ENCODE measurements around the gene CCDC183.
"Not testable (repeated sequence)": the region's sequence is repeated elsewhere in the genome, so short reads cannot be mapped to it uniquely, and the experiment has no call there.

The CCDC183 gene

DNA sequence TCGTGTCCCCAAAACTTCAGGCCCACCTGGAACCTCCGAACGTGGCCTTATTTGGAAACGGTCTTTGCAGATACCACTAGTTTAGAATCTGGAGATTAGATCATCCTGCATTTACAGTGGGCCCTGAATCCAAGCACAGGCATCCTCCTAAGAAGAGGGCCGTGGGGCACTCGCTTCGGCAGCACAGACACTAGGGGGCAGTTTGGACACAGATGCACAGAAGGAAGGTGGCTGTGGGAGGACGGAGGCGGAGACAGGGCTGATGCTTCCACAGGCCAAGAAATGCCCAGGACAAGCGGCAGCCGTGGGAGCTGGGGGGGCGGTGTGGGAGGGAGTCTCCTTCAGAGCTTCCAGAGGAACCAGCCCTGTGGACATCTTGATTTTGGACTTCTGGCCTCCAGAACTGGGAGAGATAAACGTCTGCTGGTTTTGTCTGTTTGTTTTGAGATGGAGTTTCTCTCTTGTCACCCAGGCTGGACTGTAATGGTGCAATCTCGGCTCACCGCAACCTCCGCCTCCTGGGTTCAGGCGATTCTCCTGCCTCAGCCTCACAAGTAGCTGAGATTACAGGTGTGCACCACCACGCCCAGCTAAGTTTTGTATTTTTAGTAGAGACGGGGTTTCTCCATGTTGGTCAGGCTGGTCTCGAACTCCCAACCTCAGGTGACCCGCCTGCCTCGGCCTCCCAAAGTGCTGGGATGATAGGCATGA, 35.1 kb upstream of the CCDC183 start:
- not testable (repeated sequence) for DNase-seq

- no peak for DNase-seq
Measured at GRCh38 chr9:136761545-136761981, 34.6 kb upstream of the CCDC183 start.

DNA sequence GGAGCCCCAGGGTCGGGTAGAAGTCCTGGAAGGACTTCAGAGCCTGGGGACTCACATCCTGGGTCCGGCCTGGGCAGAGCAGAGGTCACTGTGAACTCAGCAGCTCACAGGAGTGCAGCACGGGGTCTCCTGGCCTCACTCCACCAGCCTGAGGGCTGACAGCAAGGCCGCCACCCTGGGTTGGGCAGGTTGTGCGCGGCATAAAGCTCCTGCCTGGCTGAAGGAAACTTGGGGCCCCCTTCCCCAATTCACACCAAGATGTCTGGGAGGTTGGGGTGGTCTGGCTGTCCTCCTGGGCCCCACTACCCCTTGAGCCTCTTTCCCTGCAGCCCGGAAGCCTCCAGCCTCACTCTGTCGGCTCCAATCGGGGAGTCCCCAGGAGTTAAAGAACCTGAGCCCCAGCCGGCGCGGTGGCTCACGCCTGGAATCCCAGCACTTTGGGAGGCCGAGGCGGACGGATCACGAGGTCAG, 33.9 kb upstream of the CCDC183 start:
- no peak for DNase-seq

DNA sequence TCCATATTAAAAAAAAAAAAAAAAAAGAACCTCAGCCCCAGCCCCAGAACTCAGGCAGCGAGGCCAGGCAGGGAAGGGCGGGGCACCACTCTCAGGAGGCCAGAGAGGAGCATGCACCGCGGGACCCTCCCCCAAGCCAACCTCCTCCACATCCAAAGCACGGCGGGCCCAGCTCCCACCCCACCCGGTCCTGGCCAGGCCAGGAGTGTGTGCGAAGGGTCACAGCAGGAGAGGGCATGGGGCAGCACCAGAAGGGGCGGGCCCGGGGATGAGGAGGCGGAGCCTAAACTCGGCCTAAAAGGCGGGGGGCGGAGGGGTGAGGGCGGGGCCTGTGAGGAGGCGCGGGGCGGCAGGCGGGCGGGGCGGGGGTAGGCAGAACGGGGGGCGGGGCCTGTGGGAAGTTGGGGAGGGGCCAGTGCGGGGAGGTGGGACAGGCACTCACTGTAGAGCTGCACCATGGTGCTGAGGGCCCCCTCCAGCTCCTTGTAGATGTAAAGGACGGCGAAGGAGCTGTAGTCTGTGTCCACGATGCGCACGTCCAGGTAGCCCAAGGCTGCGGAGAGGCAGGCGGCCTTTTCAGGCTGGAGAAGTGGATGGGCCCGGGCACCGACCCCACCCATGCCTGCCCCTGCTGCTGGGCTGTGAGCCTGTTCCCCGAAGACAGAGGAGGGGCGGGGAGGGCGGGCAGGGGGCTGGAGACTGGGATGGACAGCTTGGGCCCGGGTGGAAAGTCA, 33.1 kb upstream of the CCDC183 start:
- no peak for DNase-seq

- no peak for DNase-seq
Measured at GRCh38 chr9:136763649-136764035, 32.5 kb upstream of the CCDC183 start.

- DNase-seq: no peak
Measured at GRCh38 chr9:136764301-136764891, 31.7 kb upstream of the CCDC183 start, which contains the start of gene LCN15. Gene LCN15, minus strand, starts transcription at chr9:136764518. Its CDS starts 30 bp downstream, at chr9:136764488.

DNA sequence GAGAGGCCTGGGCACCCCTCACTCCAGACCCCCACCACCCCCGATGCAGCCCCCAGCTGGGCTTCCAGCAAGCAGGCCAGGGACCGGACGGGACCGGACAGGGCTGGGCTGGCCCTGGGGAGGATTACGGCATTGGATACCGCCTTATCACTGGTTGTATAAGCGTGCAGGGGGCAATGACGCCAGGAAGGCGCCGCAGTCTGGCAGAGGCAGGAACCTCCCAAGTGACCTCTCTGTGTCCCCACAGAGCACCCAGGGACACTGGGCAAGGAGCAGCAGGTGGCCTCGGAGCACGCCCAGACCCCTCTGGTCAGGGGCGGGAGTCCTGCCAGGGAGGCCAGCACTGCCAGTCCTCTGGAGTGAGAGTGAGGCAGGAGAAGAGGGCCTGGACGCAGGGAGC, 31.1 kb upstream of the CCDC183 start:
- no peak for DNase-seq

DNA sequence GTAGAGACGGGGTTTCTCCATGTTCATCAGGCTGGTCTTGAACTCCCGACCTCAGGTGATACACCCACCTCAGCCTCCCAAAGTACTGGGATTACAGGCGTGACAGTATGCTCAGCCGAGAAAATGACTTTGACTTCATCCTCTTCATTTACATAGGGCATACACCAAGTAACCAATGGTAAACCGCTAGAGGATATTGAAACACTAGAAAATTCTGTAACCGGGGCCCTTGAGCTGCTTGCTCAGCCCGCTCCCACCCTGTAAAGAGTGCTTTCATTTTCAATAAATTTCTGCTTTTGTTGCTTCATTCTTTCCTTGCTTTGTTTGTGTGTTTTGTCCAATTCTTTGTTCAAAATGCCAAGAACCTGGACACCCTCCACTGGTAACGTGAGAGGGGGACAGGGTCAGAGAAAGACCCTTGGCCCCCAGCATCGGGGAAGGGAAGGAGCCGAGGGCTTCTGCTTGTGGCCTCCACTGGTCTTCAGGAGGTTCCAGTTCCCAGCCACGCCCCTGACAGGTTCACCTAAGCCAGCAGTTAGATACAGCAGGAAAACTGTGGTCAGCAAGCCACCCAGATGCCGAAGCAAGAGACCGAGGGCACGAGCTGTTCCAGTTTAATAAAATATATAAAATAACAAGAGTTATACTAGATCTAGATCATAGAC, 30.3 kb upstream of the CCDC183 start:
- not testable (repeated sequence) for DNase-seq

- DNase-seq: not testable (repeated sequence)
Measured at GRCh38 chr9:136766410-136767120, 29.6 kb upstream of the CCDC183 start.

- DNase-seq: no peak
Measured at GRCh38 chr9:136769710-136770191, 26.4 kb upstream of the CCDC183 start.

GRCh38 chr9:136771907-136772415, 24.2 kb upstream of the CCDC183 start:
- DNase-seq: no peak

DNA sequence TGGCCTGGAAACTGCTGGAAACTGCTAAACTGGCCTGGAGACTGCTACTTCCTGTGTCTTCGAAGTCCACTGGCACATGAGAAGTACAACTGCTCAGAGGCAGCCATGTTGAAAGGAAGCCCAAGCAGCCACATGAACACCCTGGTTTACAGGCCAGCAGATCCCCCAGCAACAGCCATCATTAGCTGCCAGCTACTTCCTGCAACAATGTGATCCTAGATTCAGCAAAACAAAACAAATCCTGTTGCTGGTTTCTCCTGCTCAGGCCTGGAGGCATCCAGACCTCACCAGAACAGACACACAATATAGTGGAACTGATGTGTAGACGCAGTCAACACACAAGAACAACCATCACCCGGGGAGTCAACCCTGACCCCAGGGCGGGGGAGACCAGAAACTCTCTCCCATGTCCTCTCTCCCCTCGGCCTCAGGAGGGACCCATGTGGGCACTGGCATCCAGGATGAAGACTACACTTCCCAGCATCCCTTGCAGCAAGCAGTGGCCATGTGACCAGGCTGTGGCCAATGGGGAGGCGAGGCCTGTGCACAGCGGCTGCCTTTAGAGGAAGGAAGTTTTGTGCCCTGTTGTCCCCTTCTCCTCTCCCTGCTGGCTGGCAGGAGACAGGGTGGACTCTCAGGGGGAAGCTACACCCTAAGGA, 22.6 kb upstream of the CCDC183 start:
- no peak for DNase-seq

- no peak for DNase-seq
Measured at GRCh38 chr9:136774416-136775045, 21.6 kb upstream of the CCDC183 start.

DNA sequence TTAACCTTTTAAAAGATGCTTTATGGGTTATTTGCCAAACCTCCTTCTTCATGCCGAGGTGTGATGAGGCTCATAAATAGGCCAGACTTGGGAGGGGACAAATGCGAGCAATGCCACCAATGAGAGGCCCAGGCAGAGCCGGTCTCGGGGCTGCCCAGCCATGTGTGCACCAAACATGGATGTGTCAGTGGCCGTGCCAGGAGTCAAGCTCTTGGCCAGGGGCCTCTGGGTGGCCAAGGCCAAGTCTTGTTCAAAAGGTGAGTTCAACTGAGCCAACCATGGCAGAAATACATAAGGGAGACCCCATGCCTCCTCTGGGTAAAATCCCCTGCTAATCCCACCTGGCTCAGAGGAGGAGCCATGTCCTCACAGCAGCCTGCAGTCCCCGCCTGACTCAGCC, 20.9 kb upstream of the CCDC183 start:
- DNase-seq: no peak

GRCh38 chr9:136776947-136777346, 19.2 kb upstream of the CCDC183 start:
- DNase-seq: no peak

GRCh38 chr9:136777359-136777758, 18.8 kb upstream of the CCDC183 start:
- DNase-seq: no peak

- DNase-seq: no peak
Measured at GRCh38 chr9:136779808-136780207, 16.3 kb upstream of the CCDC183 start.

- DNase-seq: no peak
Measured at GRCh38 chr9:136782452-136782851, 13.7 kb upstream of the CCDC183 start.

DNA sequence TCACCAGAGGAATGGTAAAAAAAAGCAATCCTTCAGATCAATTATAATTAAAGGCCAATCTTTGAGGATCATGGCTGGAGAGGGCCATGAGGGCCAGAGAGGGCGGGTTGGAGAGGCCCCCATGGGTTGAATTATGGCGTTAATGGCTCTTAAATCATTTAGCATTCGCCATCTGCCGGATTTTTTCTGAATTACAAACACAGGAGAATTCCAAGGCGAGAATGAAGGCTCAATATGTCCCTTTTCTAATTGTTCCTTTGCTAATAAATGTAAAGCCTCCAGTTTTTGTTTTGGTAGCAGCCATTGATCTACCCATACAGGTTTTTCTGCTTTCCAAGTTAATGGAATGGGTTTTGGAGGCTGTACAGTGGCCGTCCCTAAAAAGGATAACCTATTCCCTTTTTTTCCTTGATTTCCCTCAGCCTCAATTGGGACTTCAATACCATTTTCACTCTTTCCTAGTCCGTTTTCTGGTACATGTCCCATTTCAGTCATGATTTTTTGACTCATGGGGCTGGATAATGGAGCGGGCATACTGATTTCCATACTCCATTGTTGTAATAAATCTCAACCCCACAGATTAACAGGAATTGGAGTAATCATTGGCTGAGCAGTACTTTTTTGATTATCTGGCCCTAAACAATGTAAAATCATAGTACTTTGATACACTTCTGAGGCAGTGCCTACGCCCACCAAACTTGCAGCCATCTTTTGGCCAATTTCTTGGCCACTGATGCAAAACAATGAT, 11.7 kb upstream of the CCDC183 start:
- no peak for DNase-seq

DNA sequence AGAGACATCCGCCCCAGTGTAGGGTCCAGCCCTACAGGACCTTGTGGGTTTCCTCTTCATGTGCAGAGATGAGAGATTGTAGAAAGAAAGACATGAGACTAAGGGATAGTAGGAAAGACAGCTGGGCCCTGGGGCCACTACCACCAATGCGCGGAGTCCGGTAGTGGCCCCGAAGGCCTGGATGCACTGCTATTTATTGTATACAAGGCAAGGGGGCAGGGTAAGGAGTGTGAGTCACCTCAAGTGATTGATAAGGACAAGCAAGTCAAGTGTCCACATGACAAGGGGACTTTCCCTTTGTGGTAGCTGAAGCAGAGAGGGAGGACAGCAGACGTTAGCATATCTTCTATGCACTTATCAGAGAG, 11.2 kb upstream of the CCDC183 start:
- DNase-seq: no peak
